Activated T-helper 17 cell treated with anti-CD3 and anti-CD28 coated beads, Interleukin-2, amount 50 U/mL, for 72 hours (primary cell): ENCODE results near the gene THAP11. TPM values are rescaled to one million over a fixed set of nuclear protein-coding genes. Genes with fewer than 3 reads are reported as not detected.

ENCODE experiments used
- total RNA-seq, 2 donors: library from RNA; stranded (reverse); gene quantifications; one replicate each; pipeline ENCODE4 v1.2.3, GENCODE V29; 2022

The THAP11 gene
- total RNA-seq, 2 donors from 2014 or later: 29.9 to 51.6 TPM

Other genes starting within 250 kb of the THAP11 start
- gene CARMIL2, start 197.2 kb upstream of the THAP11 start, total RNA-seq: 100 to 1,000 TPM; 134 to 169 TPM
- gene ACD, start 182.1 kb upstream of the THAP11 start, total RNA-seq: 10 to 100 TPM; 37.5 to 63.4 TPM
- 10 to 100 TPM; 10.7 to 16.5 TPM for gene PARD6A, start 181.4 kb upstream of the THAP11 start, total RNA-seq
- gene ENKD1, start 175.6 kb upstream of the THAP11 start, total RNA-seq: 1 to 10 TPM; 9.1 to 9.4 TPM
- 1 to 10 TPM; 1.5 to 1.8 TPM for gene C16orf86, start 175.5 kb upstream of the THAP11 start, total RNA-seq
- gene GFOD2, start 123.0 kb upstream of the THAP11 start, total RNA-seq: 10 to 100 TPM; 13.8 to 20.9 TPM
- gene RANBP10, start 35.8 kb upstream of the THAP11 start, total RNA-seq: 10 to 100 TPM; 18.4 to 21.0 TPM
- under 1 TPM in 1 of 2 donors, not detected in 1; 0.26 TPM for gene TSNAXIP1, start 35.4 kb upstream of the THAP11 start, total RNA-seq
- gene NUTF2, start 4.6 kb downstream of the THAP11 start, total RNA-seq: 100 to 1,000 TPM in 1 of 2 donors, 10 to 100 TPM in 1; 82.9 to 175 TPM
- 10 to 100 TPM; 61.4 to 64.2 TPM for gene CENPT, start 5.4 kb downstream of the THAP11 start, total RNA-seq
- 100 to 1,000 TPM; 101 to 137 TPM for gene EDC4, start 30.7 kb downstream of the THAP11 start, total RNA-seq
- gene NRN1L, start 42.6 kb downstream of the THAP11 start, total RNA-seq: 1 to 10 TPM in 1 of 2 donors, not detected in 1; 1.2 TPM
- gene PSKH1, start 50.9 kb downstream of the THAP11 start, total RNA-seq: 10 to 100 TPM in 1 of 2 donors, 1 to 10 TPM in 1; 7.5 to 11.8 TPM
- 1 to 10 TPM; 4.0 to 6.1 TPM for gene CTRL, start 89.5 kb downstream of the THAP11 start, total RNA-seq
- 100 to 1,000 TPM; 201 to 217 TPM for gene PSMB10, start 94.5 kb downstream of the THAP11 start, total RNA-seq
- gene LCAT, start 101.8 kb downstream of the THAP11 start, total RNA-seq: 10 to 100 TPM; 15.0 to 19.1 TPM
- gene SLC12A4, start 126.3 kb downstream of the THAP11 start, total RNA-seq: 10 to 100 TPM; 34.6 to 47.0 TPM
- gene DPEP3, start 138.2 kb downstream of the THAP11 start, total RNA-seq: under 1 TPM in 1 of 2 donors, not detected in 1; 0.19 TPM
- gene DPEP2, start 157.2 kb downstream of the THAP11 start, total RNA-seq: 1 to 10 TPM; 2.8 to 7.3 TPM
- gene DPEP2NB, start 173.6 kb downstream of the THAP11 start, total RNA-seq: not detected
- gene DDX28, start 180.9 kb downstream of the THAP11 start, total RNA-seq: 10 to 100 TPM in 1 of 2 donors, 1 to 10 TPM in 1; 7.2 to 18.7 TPM
- 10 to 100 TPM; 24.6 to 35.0 TPM for gene DUS2, start 181.0 kb downstream of the THAP11 start, total RNA-seq
- 10 to 100 TPM; 71.1 to 78.1 TPM for gene NFATC3, start 243.1 kb downstream of the THAP11 start, total RNA-seq